Neural crest cell (in vitro differentiated cells): ENCODE measurements around the gene ABI3. TPM values are rescaled to one million over a fixed set of nuclear protein-coding genes. Genes with fewer than 3 reads are reported as not detected.

Experiments used
- DNase-seq: peaks from one replicate; pipeline ENCODE4 v3.0.0; 2021; ENCODE audit warnings: low read depth, mixed read lengths, low spot score
- H3K27ac Mint-ChIP-seq: one replicate; pipeline ENCODE4 v1.8.0; 2021; ENCODE audit warnings: mild to moderate bottlenecking, mixed read lengths; ENCODE audit not compliant: unreplicated experiment
- H3K27me3 Mint-ChIP-seq: 2 replicates; pipeline ENCODE4 v1.8.0; 2021; ENCODE audit warnings: low read depth, mild to moderate bottlenecking, mixed read lengths
- H3K36me3 Mint-ChIP-seq: 2 replicates; pipeline ENCODE4 v1.8.0; 2021; ENCODE audit warnings: low read depth, mild to moderate bottlenecking, mixed read lengths
- H3K4me1 Mint-ChIP-seq: 2 replicates; pipeline ENCODE4 v1.8.0; 2021; ENCODE audit warnings: mixed read lengths
- H3K4me3 Mint-ChIP-seq: one replicate; pipeline ENCODE4 v1.8.0; 2021; ENCODE audit warnings: mild to moderate bottlenecking, mixed read lengths
- H3K9me3 Mint-ChIP-seq: 2 replicates; pipeline ENCODE4 v1.8.0; 2021; ENCODE audit warnings: mixed read lengths
- CTCF ChIP-seq: fragments of 200-600 bp; sonication (generic); conservative IDR thresholded peaks from 2 replicates; pipeline ENCODE4 v1.5.0; 2021; ENCODE audit warnings: antibody characterized with exemption, mild to moderate bottlenecking
- total RNA-seq: library from RNA; stranded (reverse); gene quantifications from 2 replicates; pipeline ENCODE4 v1.2.1, GENCODE V29; 2021

The ABI3 gene
- total RNA-seq, 1 donor from 2014 or later: 1.0 TPM

DNA sequence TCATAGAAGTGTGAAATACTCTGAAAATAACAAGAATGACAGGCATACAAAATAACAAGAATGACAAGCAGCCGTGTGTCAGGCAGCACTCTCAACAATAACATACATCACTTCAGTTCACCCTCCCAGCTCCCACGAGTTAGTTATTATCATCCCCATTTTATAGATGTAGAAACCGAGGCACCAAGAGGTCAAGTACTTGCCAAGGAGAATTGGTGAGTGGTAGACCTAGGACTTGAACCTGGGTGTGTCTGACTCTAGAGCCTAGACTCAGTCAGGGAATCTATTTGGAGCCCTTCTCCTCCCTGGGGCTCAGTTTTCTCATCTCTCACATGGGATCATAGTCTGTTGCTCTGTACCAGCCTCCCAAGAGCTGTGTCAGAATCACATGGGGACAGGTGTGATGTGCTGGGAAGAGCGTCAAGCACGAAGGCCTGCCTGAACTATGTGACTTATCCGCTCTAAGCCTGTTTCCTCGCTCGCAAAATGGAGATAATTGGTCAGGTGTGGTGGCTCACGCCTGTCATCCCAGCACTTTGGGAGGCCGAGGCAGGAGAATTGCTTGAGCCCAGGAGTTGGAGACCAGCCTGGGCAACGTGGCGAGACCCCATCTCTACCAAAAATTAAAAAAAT, 39.5 kb downstream of the ABI3 start:
- H3K27ac Mint-ChIP-seq: no peak overlapping the region
- H3K4me1 Mint-ChIP-seq: no peaks in the 10 kb centered on the region
- no peak for DNase-seq
- no peaks in the 10 kb centered on the region for H3K9me3 Mint-ChIP-seq
- TF ChIP-seq CTCF: no peak
- H3K4me3 Mint-ChIP-seq: no peak overlapping the region
- H3K36me3 Mint-ChIP-seq: no peaks in the 10 kb centered on the region
- H3K27me3 Mint-ChIP-seq: peaks cover 3% of the 10 kb centered on the region

GRCh38 chr17:49252148-49252695, 41.7 kb downstream of the ABI3 start:
- H3K9me3 Mint-ChIP-seq: no peaks in the 10 kb centered on the region
- no peaks in the 10 kb centered on the region for H3K4me1 Mint-ChIP-seq
- H3K36me3 Mint-ChIP-seq: no peaks in the 10 kb centered on the region
- no peak overlapping the region for H3K4me3 Mint-ChIP-seq
- H3K27ac Mint-ChIP-seq: no peak overlapping the region
- DNase-seq: no peak
- H3K27me3 Mint-ChIP-seq: peaks cover 3% of the 10 kb centered on the region
- TF ChIP-seq CTCF: no peak

- Mint-ChIP-seq H3K9me3 (no peaks in the 10 kb centered on the region), H3K36me3 (no peaks in the 10 kb centered on the region), H3K4me3 (no peak overlapping the region), H3K4me1 (no peaks in the 10 kb centered on the region), H3K27ac (no peak overlapping the region), H3K27me3 (peaks cover 2% of the 10 kb centered on the region)
- DNase-seq: no peak
- no peak for TF ChIP-seq CTCF
These were observed 43.6 kb downstream of the ABI3 start for GRCh38 chr17:49254066-49254465.

DNA sequence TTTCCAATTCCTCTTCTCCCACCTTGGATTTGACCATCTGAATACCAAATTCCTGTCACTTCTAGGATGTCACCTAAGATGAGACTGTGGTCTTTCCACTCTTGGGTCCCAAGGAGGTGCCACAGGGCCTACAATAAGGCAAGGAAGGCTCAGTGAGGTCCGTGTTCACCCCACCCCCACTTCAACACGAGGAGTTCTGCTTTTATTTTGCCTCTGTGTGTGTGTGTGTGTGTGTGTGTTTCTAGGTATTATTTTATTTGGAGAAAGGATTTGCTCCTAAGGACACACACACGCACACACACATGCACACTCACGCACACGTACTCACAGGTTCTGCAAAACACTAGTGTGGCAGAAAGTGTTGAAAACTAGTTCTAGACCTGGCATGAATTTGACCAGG, 44.6 kb downstream of the ABI3 start:
- Mint-ChIP-seq H3K4me1 (no peaks in the 10 kb centered on the region), H3K27ac (no peak overlapping the region), H3K36me3 (no peaks in the 10 kb centered on the region), H3K9me3 (no peaks in the 10 kb centered on the region), H3K27me3 (peaks cover 6% of the 10 kb centered on the region), H3K4me3 (no peak overlapping the region)
- no peak for DNase-seq
- TF ChIP-seq CTCF: no peak

GRCh38 chr17:49258394-49258793, 47.9 kb downstream of the ABI3 start:
- Mint-ChIP-seq H3K9me3 (no peaks in the 10 kb centered on the region), H3K27ac (no peak overlapping the region), H3K4me3 (no peak overlapping the region), H3K4me1 (peaks cover 10% of the 10 kb centered on the region), H3K27me3 (peaks cover 17% of the 10 kb centered on the region), H3K36me3 (no peaks in the 10 kb centered on the region)
- no peak for DNase-seq
- no peak for TF ChIP-seq CTCF
